Effector memory CD4-positive, alpha-beta T cell (primary cell): ENCODE measurements around the gene CCDC88A.
"Not testable (repeated sequence)": the region's sequence is repeated elsewhere in the genome, so short reads cannot be mapped to it uniquely, and the experiment has no call there.

ENCODE experiments used
- DNase-seq, 3 donors: peaks; one replicate each; pipeline ENCODE4 v3.0.0-alpha.2; 2020
- H3K27ac ChIP-seq: 2 replicates; pipeline ENCODE4 v1.7.0; 2013; ENCODE audit warnings: mild to moderate bottlenecking, low read length, moderate library complexity; ENCODE audit not compliant: insufficient read depth, poor library complexity, severe bottlenecking
- H3K27me3 ChIP-seq: replicated peaks from 2 replicates; pipeline ENCODE4 v1.7.0; 2013; ENCODE audit warnings: mild to moderate bottlenecking, low read length; ENCODE audit not compliant: insufficient read depth, control insufficient read depth, poor library complexity, severe bottlenecking
- H3K36me3 ChIP-seq: 2 replicates; pipeline ENCODE4 v1.7.0; 2013; ENCODE audit warnings: mild to moderate bottlenecking, low read length, moderate library complexity; ENCODE audit not compliant: control insufficient read depth, insufficient read depth
- H3K4me1 ChIP-seq: 2 replicates; pipeline ENCODE4 v1.7.0; 2013; ENCODE audit warnings: low read length, mild to moderate bottlenecking; ENCODE audit not compliant: control insufficient read depth, insufficient read depth, poor library complexity, severe bottlenecking
- H3K4me3 ChIP-seq: 2 replicates; pipeline ENCODE4 v1.7.0; 2013; ENCODE audit warnings: low read length, low read depth, mild to moderate bottlenecking; ENCODE audit not compliant: insufficient read depth, poor library complexity, severe bottlenecking
- H3K9me3 ChIP-seq: 2 replicates; pipeline ENCODE4 v1.7.0; 2013; ENCODE audit warnings: mild to moderate bottlenecking, low read length, moderate library complexity; ENCODE audit not compliant: control insufficient read depth

CCDC88A gene

GRCh38 chr2:55357164-55357563, 62.5 kb downstream of the CCDC88A start:
- Histone ChIP-seq H3K27me3 (no peaks in the 10 kb centered on the region), H3K4me3 (no peak overlapping the region), H3K9me3 (no peaks in the 10 kb centered on the region), H3K36me3 (no peaks in the 10 kb centered on the region), H3K4me1 (no peaks in the 10 kb centered on the region), H3K27ac (no peak overlapping the region)
- DNase-seq: no peak

GRCh38 chr2:55356136-55356535, 63.5 kb downstream of the CCDC88A start:
- not testable (repeated sequence) for H3K36me3 ChIP-seq, H3K4me1 ChIP-seq, DNase-seq, H3K4me3 ChIP-seq, H3K27me3 ChIP-seq, H3K9me3 ChIP-seq, H3K27ac ChIP-seq

- Histone ChIP-seq H3K9me3 (no peaks in the 10 kb centered on the region), H3K36me3 (no peaks in the 10 kb centered on the region), H3K4me3 (no peak overlapping the region), H3K27me3 (no peaks in the 10 kb centered on the region), H3K4me1 (no peaks in the 10 kb centered on the region), H3K27ac (no peak overlapping the region)
- DNase-seq: no peak
These were observed 64.2 kb downstream of the CCDC88A start for GRCh38 chr2:55355451-55355850.

GRCh38 chr2:55351672-55352071, 68.0 kb downstream of the CCDC88A start:
- no peaks in the 10 kb centered on the region for H3K36me3 ChIP-seq
- H3K9me3 ChIP-seq: no peaks in the 10 kb centered on the region
- no peaks in the 10 kb centered on the region for H3K4me1 ChIP-seq
- no peak overlapping the region for H3K4me3 ChIP-seq
- no peak for DNase-seq
- H3K27me3 ChIP-seq: no peaks in the 10 kb centered on the region
- no peak overlapping the region for H3K27ac ChIP-seq

GRCh38 chr2:55345064-55345463, 74.6 kb downstream of the CCDC88A start:
- H3K27me3 ChIP-seq: no peaks in the 10 kb centered on the region
- no peak overlapping the region for H3K4me3 ChIP-seq
- no peak for DNase-seq
- no peak overlapping the region for H3K27ac ChIP-seq
- no peaks in the 10 kb centered on the region for H3K9me3 ChIP-seq
- H3K36me3 ChIP-seq: no peaks in the 10 kb centered on the region
- no peaks in the 10 kb centered on the region for H3K4me1 ChIP-seq

GRCh38 chr2:55338268-55338667, 81.4 kb downstream of the CCDC88A start:
- Histone ChIP-seq H3K27ac (no peak overlapping the region), H3K27me3 (no peaks in the 10 kb centered on the region), H3K4me1 (no peaks in the 10 kb centered on the region), H3K36me3 (no peaks in the 10 kb centered on the region), H3K9me3 (no peaks in the 10 kb centered on the region), H3K4me3 (no peak overlapping the region)
- DNase-seq: no peak

- DNase-seq: no peak
- H3K36me3 ChIP-seq: no peaks in the 10 kb centered on the region
- no peaks in the 10 kb centered on the region for H3K27me3 ChIP-seq
- H3K27ac ChIP-seq: no peak overlapping the region
- no peaks in the 10 kb centered on the region for H3K4me1 ChIP-seq
- no peak overlapping the region for H3K4me3 ChIP-seq
- H3K9me3 ChIP-seq: no peaks in the 10 kb centered on the region
These were observed 84.9 kb downstream of the CCDC88A start for GRCh38 chr2:55334728-55335127.

GRCh38 chr2:55330541-55331297, 88.9 kb downstream of the CCDC88A start:
- H3K9me3 ChIP-seq: no peaks in the 10 kb centered on the region
- H3K4me1 ChIP-seq: no peaks in the 10 kb centered on the region
- H3K36me3 ChIP-seq: no peaks in the 10 kb centered on the region
- H3K27me3 ChIP-seq: no peaks in the 10 kb centered on the region
- no peak overlapping the region for H3K4me3 ChIP-seq
- H3K27ac ChIP-seq: no peak overlapping the region
- DNase-seq: no peak

GRCh38 chr2:55327470-55328230, 92.0 kb downstream of the CCDC88A start:
- DNase-seq: no peak
- no peaks in the 10 kb centered on the region for H3K36me3 ChIP-seq

GRCh38 chr2:55314985-55315384, 104.7 kb downstream of the CCDC88A start:
- no peaks in the 10 kb centered on the region for H3K36me3 ChIP-seq
- DNase-seq: no peak

More at GRCh38 chr2:55327470-55328230, 92.0 kb downstream of the CCDC88A start:
- no peaks in the 10 kb centered on the region for H3K27me3 ChIP-seq
- H3K4me3 ChIP-seq: no peak overlapping the region
- H3K4me1 ChIP-seq: no peaks in the 10 kb centered on the region
- no peaks in the 10 kb centered on the region for H3K9me3 ChIP-seq
- H3K27ac ChIP-seq: no peak overlapping the region

More at GRCh38 chr2:55314985-55315384, 104.7 kb downstream of the CCDC88A start:
- H3K27me3 ChIP-seq: no peaks in the 10 kb centered on the region
- no peaks in the 10 kb centered on the region for H3K4me1 ChIP-seq
- no peak overlapping the region for H3K4me3 ChIP-seq
- H3K27ac ChIP-seq: no peak overlapping the region
- no peaks in the 10 kb centered on the region for H3K9me3 ChIP-seq
